HCT116 (cell line): Measurements from ENCODE around the gene NAV3. TPM values are rescaled to one million over a fixed set of nuclear protein-coding genes. Genes with fewer than 3 reads are reported as not detected.

ENCODE experiments used
- ATAC-seq: fragments of 200-7000 bp; cut with Tn5 transposase; 2 replicates; pipeline ENCODE4 v1.9.1; 2020; ENCODE audit warnings: mild to moderate bottlenecking, moderate library complexity
- BruUV-seq: library from RNA; stranded (reverse); fragments of 400-500 nt; replicated peaks from 2 replicates; lab custom pipeline; 2021; lab: Mats Ljungman, UMichigan
- CTCF ChIA-PET: fragments of 300-600 bp; sonication (Branson Sonifier 250); formaldehyde crosslinking; loops from one replicate; lab custom pipeline; 2021; ENCODE audit warnings: antibody characterized with exemption; lab: Charles Lee
- POLR2A ChIA-PET: fragments of 300-600, 350-600 bp; sonication (Branson Sonifier 250); formaldehyde crosslinking; loops from one replicate; lab custom pipeline; 2021; ENCODE audit warnings: antibody characterized with exemption; lab: Charles Lee
- RAD21 ChIA-PET, 2 experiments: fragments of 300-600 bp; sonication (Branson Sonifier 250); formaldehyde crosslinking; loops; one replicate each; lab custom pipeline; 2023; ENCODE audit warnings: low total read pairs in 2 of 2; ENCODE audit not compliant: uncharacterized antibody in 2 of 2, unreplicated experiment in 2 of 2, low non-redundant PET in 1 of 2; lab: Charles Lee
- DNase-seq: peaks from one replicate; pipeline ENCODE4 v3.0.0-alpha.2; 2010; ENCODE audit warnings: low read depth, low spot score
- H2AFZ ChIP-seq: fragments of 200-600 bp; shearing (Covaris generic), sonication (generic); 2 replicates; pipeline ENCODE4 v1.6.1; 2017; ENCODE audit warnings: low read depth, mixed run types, mixed read lengths, antibody characterized with exemption, low read length; ENCODE audit not compliant: poor library complexity, severe bottlenecking
- H3K27ac ChIP-seq: 2 replicates; pipeline ENCODE4 v1.5.1; 2012; ENCODE audit warnings: low read depth, low read length
- H3K27me3 ChIP-seq: fragments of 200-600 bp; sonication (generic); 2 replicates; pipeline ENCODE4 v1.6.1; 2016; ENCODE audit warnings: mixed run types, low read length, mixed read lengths; ENCODE audit not compliant: insufficient read depth
- H3K36me3 ChIP-seq, 2 experiments: fragments of 200-500 bp in 1 of 2; fragments of 200-600 bp in 1 of 2; sonication (Bioruptor generic) in 1 of 2; sonication (generic) in 1 of 2; 2 replicates each; pipeline versions ENCODE4 v1.5.1 to v1.6.1; 2014 to 2016; ENCODE audit warnings: low read length in 2 of 2, inconsistent platforms in 1 of 2, mixed read lengths in 1 of 2, mixed run types in 1 of 2; ENCODE audit not compliant: insufficient read depth in 2 of 2, control insufficient read depth in 1 of 2
- H3K4me1 ChIP-seq, 2 experiments: fragments of 200-600 bp in 1 of 2; sonication (generic) in 1 of 2; 2 replicates each; pipeline versions ENCODE4 v1.5.1 to v1.6.1; 2012 to 2017; ENCODE audit warnings: low read length in 2 of 2, inconsistent platforms in 1 of 2, mild to moderate bottlenecking in 1 of 2, mixed read lengths in 1 of 2, mixed run types in 1 of 2, moderate library complexity in 1 of 2; ENCODE audit not compliant: insufficient read depth in 2 of 2, control insufficient read depth in 1 of 2
- H3K4me2 ChIP-seq: fragments of 200-600 bp; sonication (generic); 2 replicates; pipeline ENCODE4 v1.6.1; 2017; ENCODE audit warnings: mixed run types, low read length, mixed read lengths
- H3K4me3 ChIP-seq, 2 experiments: fragments of 200-600 bp in 1 of 2; sonication (generic) in 1 of 2; replicated peaks in 1 of 2; 2 replicates each; pipeline ENCODE4 v1.5.1; 2011 to 2016; ENCODE audit warnings: low read length in 2 of 2, control low read depth in 1 of 2, low read depth in 1 of 2, mild to moderate bottlenecking in 1 of 2, mixed read lengths in 1 of 2, mixed run types in 1 of 2
- H3K79me2 ChIP-seq: fragments of 200-600 bp; sonication (generic); 2 replicates; pipeline ENCODE4 v1.6.1; 2017; ENCODE audit warnings: mild to moderate bottlenecking, mixed run types, low read length, moderate library complexity, mixed read lengths; ENCODE audit not compliant: insufficient read depth
- H3K9ac ChIP-seq: fragments of 200-600 bp; sonication (generic); 2 replicates; pipeline ENCODE4 v1.6.1; 2016; ENCODE audit warnings: low read length, mixed read lengths
- H3K9me2 ChIP-seq: fragments of 200-600 bp; sonication (generic), shearing (Covaris generic); 2 replicates; pipeline ENCODE4 v1.6.1; 2017; ENCODE audit warnings: mixed run types, mild to moderate bottlenecking, moderate library complexity; ENCODE audit not compliant: insufficient read depth
- H3K9me3 ChIP-seq, 2 experiments: fragments of 200-500 bp in 1 of 2; fragments of 200-600 bp in 1 of 2; sonication (Bioruptor generic) in 1 of 2; sonication (generic) in 1 of 2; 2 replicates each; pipeline ENCODE4 v1.6.1; 2014 to 2017; ENCODE audit warnings: low read length in 2 of 2, mixed read lengths in 2 of 2, inconsistent platforms in 1 of 2, low read depth in 1 of 2, mild to moderate bottlenecking in 1 of 2, mixed run types in 1 of 2, moderate library complexity in 1 of 2; ENCODE audit not compliant: control insufficient read depth in 1 of 2, insufficient read depth in 1 of 2
- H4K20me1 ChIP-seq: fragments of 200-600 bp; sonication (generic), shearing (Covaris generic); 2 replicates; pipeline ENCODE4 v1.6.1; 2017; ENCODE audit warnings: mixed run types, mild to moderate bottlenecking, moderate library complexity; ENCODE audit not compliant: insufficient read depth
- CBX3 ChIP-seq: IDR thresholded peaks from 2 replicates; pipeline ENCODE4 v1.6.1; 2012; ENCODE audit warnings: low read depth
- CEBPB ChIP-seq: IDR thresholded peaks from 2 replicates; pipeline ENCODE4 v1.6.1; 2012; ENCODE audit warnings: low read depth
- ELF1 ChIP-seq: IDR thresholded peaks from 2 replicates; pipeline ENCODE4 v1.6.1; 2012; ENCODE audit warnings: low read depth, borderline replicate concordance
- EZH2phosphoT487 ChIP-seq: fragments of 200-600 bp; IDR thresholded peaks from 2 replicates; pipeline ENCODE4 v1.6.1; 2018; ENCODE audit warnings: antibody characterized with exemption, borderline replicate concordance
- JUND ChIP-seq: IDR thresholded peaks from 2 replicates; pipeline ENCODE4 v1.6.1; 2012
- MAX ChIP-seq: IDR thresholded peaks from 2 replicates; pipeline ENCODE4 v1.6.1; 2012
- POLR2A ChIP-seq: IDR thresholded peaks from 2 replicates; pipeline ENCODE4 v1.7.0; 2011; ENCODE audit warnings: borderline replicate concordance; ENCODE audit not compliant: insufficient read depth, insufficient read length; ENCODE audit errors: extremely low read depth
- RAD21 ChIP-seq: IDR thresholded peaks from 2 replicates; pipeline ENCODE4 v1.6.1; 2012; ENCODE audit warnings: low read depth, mild to moderate bottlenecking
- SIN3A ChIP-seq: IDR thresholded peaks from 2 replicates; pipeline ENCODE4 v1.6.1; 2012; ENCODE audit warnings: low read depth
- SP1 ChIP-seq: IDR thresholded peaks from 2 replicates; pipeline ENCODE4 v1.6.1; 2012; ENCODE audit warnings: low read depth
- TCF7L2 ChIP-seq: IDR thresholded peaks from 2 replicates; pipeline ENCODE4 v1.7.0; 2011; ENCODE audit warnings: borderline replicate concordance, inconsistent platforms; ENCODE audit not compliant: insufficient read depth, insufficient read length; ENCODE audit errors: extremely low read depth
- ZNF274 ChIP-seq: fragments of 200-500 bp; sonication (Bioruptor generic); IDR thresholded peaks from 2 replicates; pipeline ENCODE4 v1.6.1; 2014; ENCODE audit warnings: mild to moderate bottlenecking, low read depth, low read length, inconsistent platforms
- intact Hi-C: fragments of 100-400 bp; cut with micrococcal nuclease; formaldehyde crosslinking; loops from 2 replicates; pipeline ENCODE4 v1.10.0; 2022
- total RNA-seq: library from RNA; stranded (reverse); gene quantifications from one replicate; pipeline ENCODE4 v1.2.1, GENCODE V29; 2021; ENCODE audit not compliant: unreplicated experiment
- TF ChIP-seq, protein P1 (sequence below): IDR thresholded peaks from 2 replicates; pipeline ENCODE4 v1.6.1; 2012; ENCODE audit warnings: low read depth

Gene NAV3
- total RNA-seq, 1 experiment from 2014 or later, result 7.8 TPM

GRCh38 chr12:78096909-78097597 lies 266.4 kb downstream of the NAV3 start:
- no peaks in the 10 kb centered on the region for H3K9me3 ChIP-seq
- H2AFZ ChIP-seq, result no peak overlapping the region
- ChIA-PET CTCF (interaction anchor here (1.2 kb wide), 1 partner anchor 10 kb away, joined by 3 read pairs; no protein-coding TSS in a partner anchor), POLR2A (no interaction called here), RAD21 (no interaction called here)
- no TSS peak for BruUV-seq
- H3K4me1 ChIP-seq, result peaks cover 0 to 3% of the 10 kb centered on the region in 2 experiments; a peak in 1 of 4 replicates
- no peak overlapping the region for H3K27ac ChIP-seq
- H3K27me3 ChIP-seq, result no peaks in the 10 kb centered on the region
- no peak overlapping the region for H3K4me3 ChIP-seq
- H3K9me2 ChIP-seq, result no peaks in the 10 kb centered on the region
- H4K20me1 ChIP-seq, result no peaks in the 10 kb centered on the region
- no peak overlapping the region for H3K4me2 ChIP-seq
- H3K36me3 ChIP-seq, result no peaks in the 10 kb centered on the region
- ATAC-seq (no peak), DNase-seq (no peak)
- intact Hi-C loops, result no loop called here
- TF ChIP-seq EZH2phosphoT487, result no peak
- TF ChIP-seq, protein P1, sequence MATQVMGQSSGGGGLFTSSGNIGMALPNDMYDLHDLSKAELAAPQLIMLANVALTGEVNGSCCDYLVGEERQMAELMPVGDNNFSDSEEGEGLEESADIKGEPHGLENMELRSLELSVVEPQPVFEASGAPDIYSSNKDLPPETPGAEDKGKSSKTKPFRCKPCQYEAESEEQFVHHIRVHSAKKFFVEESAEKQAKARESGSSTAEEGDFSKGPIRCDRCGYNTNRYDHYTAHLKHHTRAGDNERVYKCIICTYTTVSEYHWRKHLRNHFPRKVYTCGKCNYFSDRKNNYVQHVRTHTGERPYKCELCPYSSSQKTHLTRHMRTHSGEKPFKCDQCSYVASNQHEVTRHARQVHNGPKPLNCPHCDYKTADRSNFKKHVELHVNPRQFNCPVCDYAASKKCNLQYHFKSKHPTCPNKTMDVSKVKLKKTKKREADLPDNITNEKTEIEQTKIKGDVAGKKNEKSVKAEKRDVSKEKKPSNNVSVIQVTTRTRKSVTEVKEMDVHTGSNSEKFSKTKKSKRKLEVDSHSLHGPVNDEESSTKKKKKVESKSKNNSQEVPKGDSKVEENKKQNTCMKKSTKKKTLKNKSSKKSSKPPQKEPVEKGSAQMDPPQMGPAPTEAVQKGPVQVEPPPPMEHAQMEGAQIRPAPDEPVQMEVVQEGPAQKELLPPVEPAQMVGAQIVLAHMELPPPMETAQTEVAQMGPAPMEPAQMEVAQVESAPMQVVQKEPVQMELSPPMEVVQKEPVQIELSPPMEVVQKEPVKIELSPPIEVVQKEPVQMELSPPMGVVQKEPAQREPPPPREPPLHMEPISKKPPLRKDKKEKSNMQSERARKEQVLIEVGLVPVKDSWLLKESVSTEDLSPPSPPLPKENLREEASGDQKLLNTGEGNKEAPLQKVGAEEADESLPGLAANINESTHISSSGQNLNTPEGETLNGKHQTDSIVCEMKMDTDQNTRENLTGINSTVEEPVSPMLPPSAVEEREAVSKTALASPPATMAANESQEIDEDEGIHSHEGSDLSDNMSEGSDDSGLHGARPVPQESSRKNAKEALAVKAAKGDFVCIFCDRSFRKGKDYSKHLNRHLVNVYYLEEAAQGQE, result no peak
- TF ChIP-seq RAD21, result 0 out of 2 replicates have a peak, but pooled peaks have one; percentile 12
- no peak overlapping the region for H3K9ac ChIP-seq
- no peaks in the 10 kb centered on the region for H3K79me2 ChIP-seq

GRCh38 chr12:78099806-78100205 lies 269.1 kb downstream of the NAV3 start:
- Histone ChIP-seq H3K4me2 (no peak overlapping the region), H3K27me3 (no peaks in the 10 kb centered on the region), H4K20me1 (no peaks in the 10 kb centered on the region), H3K9me2 (no peaks in the 10 kb centered on the region), H3K9ac (no peak overlapping the region), H2AFZ (no peak overlapping the region), H3K4me3 (no peak overlapping the region), H3K36me3 (no peaks in the 10 kb centered on the region), H3K27ac (no peak overlapping the region), H3K9me3 (no peaks in the 10 kb centered on the region), H3K79me2 (no peaks in the 10 kb centered on the region), H3K4me1 (peaks cover 0 to 3% of the 10 kb centered on the region in 2 experiments; a peak in 1 of 4 replicates)
- CTCF ChIA-PET, result no interaction called here
- no TSS peak for BruUV-seq
- intact Hi-C loops, result no loop called here
- RAD21 ChIA-PET, result no interaction called here
- ATAC-seq, result no peak
- POLR2A ChIA-PET, result no interaction called here
- no peak for DNase-seq
- no peak for TF ChIP-seq EZH2phosphoT487
- no peak for TF ChIP-seq ZNF274
- TF ChIP-seq JUND, result no peak
- TF ChIP-seq TCF7L2, result no peak
- no peak for TF ChIP-seq CBX3
- TF ChIP-seq SP1, result no peak
- TF ChIP-seq RAD21, result no peak
- no peak for TF ChIP-seq POLR2A
- no peak for TF ChIP-seq SIN3A
- no peak for TF ChIP-seq CEBPB
- TF ChIP-seq ELF1, result no peak
- TF ChIP-seq MAX, result no peak
